KMS-11 (cell line): ENCODE results near the gene DCLK3.

Experiments
- H2AFZ ChIP-seq: fragments of 200-600 bp; sonication (generic); 2 replicates; pipeline ENCODE4 v1.6.1; 2016; ENCODE audit warnings: antibody characterized with exemption, mixed run types, low read depth
- H3K27ac ChIP-seq: fragments of 200-600 bp; sonication (generic); 2 replicates; pipeline ENCODE4 v1.6.1; 2016; ENCODE audit warnings: mild to moderate bottlenecking, mixed run types
- H3K27me3 ChIP-seq: fragments of 200-600 bp; sonication (generic); 2 replicates; pipeline ENCODE4 v1.6.1; 2017; ENCODE audit warnings: mild to moderate bottlenecking, low read depth, mixed run types, moderate library complexity; ENCODE audit not compliant: insufficient read depth
- H3K36me3 ChIP-seq: fragments of 200-600 bp; sonication (generic); 2 replicates; pipeline ENCODE4 v1.6.1; 2017; ENCODE audit warnings: mild to moderate bottlenecking, mixed run types; ENCODE audit not compliant: insufficient read depth
- H3K4me1 ChIP-seq: fragments of 200-600 bp; sonication (generic); 2 replicates; pipeline ENCODE4 v1.6.1; 2016; ENCODE audit warnings: mild to moderate bottlenecking, low read depth, mixed run types; ENCODE audit not compliant: poor library complexity, severe bottlenecking
- H3K4me2 ChIP-seq: fragments of 200-600 bp; sonication (generic); 2 replicates; pipeline ENCODE4 v1.7.0; 2016; ENCODE audit warnings: mild to moderate bottlenecking, mixed run types
- H3K4me3 ChIP-seq: fragments of 200-600 bp; sonication (generic); IDR thresholded peaks from 2 replicates; pipeline ENCODE4 v1.6.1; 2017; ENCODE audit warnings: low read depth, low read length, mixed read lengths; ENCODE audit not compliant: insufficient read depth
- H3K79me2 ChIP-seq: fragments of 200-600 bp; sonication (generic); 2 replicates; pipeline ENCODE4 v1.6.1; 2016; ENCODE audit warnings: low read depth, mixed run types; ENCODE audit not compliant: insufficient read depth
- H3K9ac ChIP-seq: fragments of 200-600 bp; sonication (generic); 2 replicates; pipeline ENCODE4 v1.6.1; 2016; ENCODE audit warnings: mild to moderate bottlenecking, mixed run types
- H4K20me1 ChIP-seq: fragments of 200-600 bp; sonication (generic); 2 replicates; pipeline ENCODE4 v1.6.1; 2016; ENCODE audit warnings: mild to moderate bottlenecking, mixed run types; ENCODE audit not compliant: insufficient read depth
- TF ChIP-seq, protein P1 (sequence below): fragments of 200-600 bp; sonication (generic); conservative IDR thresholded peaks from 2 replicates; pipeline ENCODE4 v1.6.1; 2017; ENCODE audit warnings: low read depth, mild to moderate bottlenecking, antibody characterized with exemption, low read length, moderate library complexity, mixed read lengths

The DCLK3 gene

DNA sequence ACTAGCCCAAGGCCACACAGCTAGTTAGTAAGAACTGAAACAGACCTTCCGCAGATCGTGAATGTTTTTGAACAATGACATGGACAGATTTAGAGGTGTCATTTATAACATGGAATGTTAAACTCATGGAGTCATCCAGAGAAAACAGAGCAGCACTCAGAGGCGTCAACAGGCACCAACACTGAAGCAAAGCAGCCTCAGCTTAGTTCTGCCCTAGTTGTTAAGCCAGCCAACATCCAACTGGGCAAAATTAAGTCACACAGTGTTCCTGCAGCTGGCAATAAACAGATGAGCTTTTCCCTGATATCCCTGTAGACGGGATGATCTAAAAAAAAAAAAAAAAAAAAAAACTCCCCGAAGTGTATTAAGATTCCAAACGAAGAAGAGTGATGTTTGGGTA is 13.6 kb downstream of the DCLK3 start:
- Histone ChIP-seq H3K27me3 (no peaks in the 10 kb centered on the region), H3K4me2 (no peak overlapping the region), H2AFZ (no peak overlapping the region), H3K9ac (no peak overlapping the region), H3K4me3 (no peak overlapping the region), H3K27ac (no peak overlapping the region), H3K79me2 (no peaks in the 10 kb centered on the region), H3K4me1 (no peaks in the 10 kb centered on the region), H3K36me3 (no peaks in the 10 kb centered on the region), H4K20me1 (no peaks in the 10 kb centered on the region)
- TF ChIP-seq, protein P1, sequence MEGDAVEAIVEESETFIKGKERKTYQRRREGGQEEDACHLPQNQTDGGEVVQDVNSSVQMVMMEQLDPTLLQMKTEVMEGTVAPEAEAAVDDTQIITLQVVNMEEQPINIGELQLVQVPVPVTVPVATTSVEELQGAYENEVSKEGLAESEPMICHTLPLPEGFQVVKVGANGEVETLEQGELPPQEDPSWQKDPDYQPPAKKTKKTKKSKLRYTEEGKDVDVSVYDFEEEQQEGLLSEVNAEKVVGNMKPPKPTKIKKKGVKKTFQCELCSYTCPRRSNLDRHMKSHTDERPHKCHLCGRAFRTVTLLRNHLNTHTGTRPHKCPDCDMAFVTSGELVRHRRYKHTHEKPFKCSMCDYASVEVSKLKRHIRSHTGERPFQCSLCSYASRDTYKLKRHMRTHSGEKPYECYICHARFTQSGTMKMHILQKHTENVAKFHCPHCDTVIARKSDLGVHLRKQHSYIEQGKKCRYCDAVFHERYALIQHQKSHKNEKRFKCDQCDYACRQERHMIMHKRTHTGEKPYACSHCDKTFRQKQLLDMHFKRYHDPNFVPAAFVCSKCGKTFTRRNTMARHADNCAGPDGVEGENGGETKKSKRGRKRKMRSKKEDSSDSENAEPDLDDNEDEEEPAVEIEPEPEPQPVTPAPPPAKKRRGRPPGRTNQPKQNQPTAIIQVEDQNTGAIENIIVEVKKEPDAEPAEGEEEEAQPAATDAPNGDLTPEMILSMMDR: no peak

GRCh38 chr3:36744763-36745162 is 19.6 kb downstream of the DCLK3 start:
- Histone ChIP-seq H3K79me2 (no peaks in the 10 kb centered on the region), H2AFZ (no peak overlapping the region), H3K27ac (no peak overlapping the region), H3K4me1 (no peaks in the 10 kb centered on the region), H3K9ac (no peak overlapping the region), H3K36me3 (no peaks in the 10 kb centered on the region), H3K4me3 (no peak overlapping the region), H3K27me3 (no peaks in the 10 kb centered on the region), H3K4me2 (no peak overlapping the region), H4K20me1 (no peaks in the 10 kb centered on the region)
- TF ChIP-seq, protein P1: no peak

- TF ChIP-seq, protein P1: no peak
- Histone ChIP-seq H3K27me3 (no peaks in the 10 kb centered on the region), H3K27ac (no peak overlapping the region), H3K36me3 (no peaks in the 10 kb centered on the region), H4K20me1 (no peaks in the 10 kb centered on the region), H2AFZ (no peak overlapping the region), H3K79me2 (no peaks in the 10 kb centered on the region), H3K4me1 (no peaks in the 10 kb centered on the region), H3K4me2 (no peak overlapping the region), H3K4me3 (no peak overlapping the region), H3K9ac (no peak overlapping the region)
These were observed 20.5 kb downstream of the DCLK3 start for GRCh38 chr3:36743826-36744225.

GRCh38 chr3:36741285-36741684 is 23.1 kb downstream of the DCLK3 start:
- no peaks in the 10 kb centered on the region for H3K4me1 ChIP-seq
- no peaks in the 10 kb centered on the region for H3K36me3 ChIP-seq
- no peak overlapping the region for H3K4me3 ChIP-seq
- H3K9ac ChIP-seq: no peak overlapping the region
- H2AFZ ChIP-seq: no peak overlapping the region
- no peak overlapping the region for H3K27ac ChIP-seq
- TF ChIP-seq, protein P1: no peak
- H3K27me3 ChIP-seq: no peaks in the 10 kb centered on the region
- H3K79me2 ChIP-seq: no peaks in the 10 kb centered on the region
- H4K20me1 ChIP-seq: no peaks in the 10 kb centered on the region
- no peak overlapping the region for H3K4me2 ChIP-seq
